HepG2 (cell line): ENCODE data around the gene IGFALS. TPM values are rescaled to one million over a fixed set of nuclear protein-coding genes. Genes with fewer than 3 reads are reported as not detected.

ENCODE experiments used
- PHB2 ChIP-seq: fragments of 450-650 bp; IDR thresholded peaks from 2 replicates; pipeline ENCODE4 v1.6.1; 2018; ENCODE audit not compliant: partially characterized antibody
- ZMYM2 ChIP-seq: sonication (generic); formaldehyde crosslinking; IDR thresholded peaks from 2 replicates; pipeline ENCODE4 v1.8.0; 2022; ENCODE audit warnings: mild to moderate bottlenecking, missing genetic modification reagents
- ZNF232 ChIP-seq: sonication (generic); formaldehyde crosslinking; IDR thresholded peaks from 2 replicates; pipeline ENCODE4 v1.4.0; 2020; ENCODE audit warnings: missing genetic modification reagents, borderline replicate concordance
- polyA plus RNA-seq, 8 experiments: library from polyadenylated mRNA; depleted of rRNA in 3 of 8; stranded (reverse) in 7 of 8; unstranded in 1 of 8; fragments of >200 nt; fragmentation: Illumina TruSeq in 4 of 8; extraction: Trizol in 4 of 8; gene quantifications; 2 replicates each; pipeline versions ENCODE4 v1.2.1 to v1.2.3, GENCODE V29; 2011 to 2016; ENCODE audit warnings: low read depth in 4 of 8, missing spikeins in 1 of 8, mixed read lengths in 1 of 8; ENCODE audit not compliant: insufficient read depth in 1 of 8
- total RNA-seq, 5 experiments: library from RNA; depleted of rRNA; stranded (reverse); fragments of >200 nt; fragmentation: Illumina TruSeq; extraction: Trizol; gene quantifications; 2 replicates each; pipeline ENCODE4 v1.2.3, GENCODE V29; 2016; ENCODE audit warnings: low read depth in 1 of 5
- TF ChIP-seq, protein P1 (sequence below), 2 experiments: fragments of 450-650 bp in 1 of 2; sonication (generic) in 1 of 2; formaldehyde crosslinking; IDR thresholded peaks; 2 replicates each; pipeline versions ENCODE4 v1.5.0 to v1.8.0; 2020 to 2022; ENCODE audit warnings: mild to moderate bottlenecking in 1 of 2, missing genetic modification reagents in 1 of 2
- TF ChIP-seq, protein P2 (sequence below): sonication (generic); formaldehyde crosslinking; conservative IDR thresholded peaks from 2 replicates; pipeline ENCODE4 v1.8.0; 2022; ENCODE audit warnings: mild to moderate bottlenecking, moderate library complexity, missing genetic modification reagents
- TF ChIP-seq, protein P3 (sequence below): sonication (generic); formaldehyde crosslinking; IDR thresholded peaks from 2 replicates; pipeline ENCODE4 v1.4.0; 2020; ENCODE audit warnings: low read depth, mild to moderate bottlenecking, missing genetic modification reagents

Gene IGFALS
- total and polyA plus RNA-seq, 2 of the 13 experiments (the other 11 are each of a cell fraction or from before 2014, with no cell fraction given), result 0.34 to 2.4 TPM

DNA sequence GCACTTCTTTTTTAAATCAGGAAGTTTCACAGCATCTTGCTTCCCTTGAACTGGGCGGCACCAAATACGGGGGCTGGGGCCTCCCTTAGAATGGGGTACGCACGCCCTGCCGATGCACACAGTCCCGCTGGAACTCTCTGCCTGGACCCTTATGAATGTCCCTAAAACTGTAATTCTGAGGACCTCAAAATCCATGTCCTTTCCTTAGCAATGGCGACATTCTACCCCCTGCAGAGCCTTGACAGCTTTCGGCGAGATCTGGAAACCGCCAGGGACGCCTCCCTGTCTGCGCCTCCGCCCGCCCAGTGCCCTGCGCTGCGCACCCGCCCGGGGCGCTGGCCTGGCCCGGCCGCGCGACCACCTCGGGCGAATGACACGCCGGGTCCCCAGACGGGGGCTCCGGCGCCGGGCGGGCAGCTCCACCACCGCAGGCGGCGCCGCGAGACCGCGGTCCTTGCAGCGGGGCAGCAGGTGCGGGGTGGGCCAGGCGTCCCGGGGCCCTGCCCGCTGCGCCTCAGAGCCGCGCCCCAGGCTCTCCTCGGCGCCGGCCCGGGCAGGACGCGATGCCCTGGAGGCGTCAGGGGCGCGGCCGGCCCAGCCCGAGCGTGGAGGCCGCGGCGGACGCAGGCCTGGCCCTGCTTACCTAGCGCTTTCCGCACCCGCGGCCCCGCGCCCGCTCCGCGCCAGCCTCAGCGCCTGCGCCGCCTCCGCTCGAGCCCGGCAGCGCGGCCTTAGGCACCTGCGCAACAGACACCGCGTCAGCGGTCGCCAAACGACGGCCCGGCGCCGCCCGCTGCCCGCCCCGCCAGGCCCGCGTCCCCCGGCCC is 32.6 kb upstream of the IGFALS start (continued):
- TF ChIP-seq, protein P1, sequence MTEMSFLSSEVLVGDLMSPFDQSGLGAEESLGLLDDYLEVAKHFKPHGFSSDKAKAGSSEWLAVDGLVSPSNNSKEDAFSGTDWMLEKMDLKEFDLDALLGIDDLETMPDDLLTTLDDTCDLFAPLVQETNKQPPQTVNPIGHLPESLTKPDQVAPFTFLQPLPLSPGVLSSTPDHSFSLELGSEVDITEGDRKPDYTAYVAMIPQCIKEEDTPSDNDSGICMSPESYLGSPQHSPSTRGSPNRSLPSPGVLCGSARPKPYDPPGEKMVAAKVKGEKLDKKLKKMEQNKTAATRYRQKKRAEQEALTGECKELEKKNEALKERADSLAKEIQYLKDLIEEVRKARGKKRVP (CRISPR knock-in tag; IDR thresholded peaks at IDR 0.05), result no peak
- TF ChIP-seq, protein P2, sequence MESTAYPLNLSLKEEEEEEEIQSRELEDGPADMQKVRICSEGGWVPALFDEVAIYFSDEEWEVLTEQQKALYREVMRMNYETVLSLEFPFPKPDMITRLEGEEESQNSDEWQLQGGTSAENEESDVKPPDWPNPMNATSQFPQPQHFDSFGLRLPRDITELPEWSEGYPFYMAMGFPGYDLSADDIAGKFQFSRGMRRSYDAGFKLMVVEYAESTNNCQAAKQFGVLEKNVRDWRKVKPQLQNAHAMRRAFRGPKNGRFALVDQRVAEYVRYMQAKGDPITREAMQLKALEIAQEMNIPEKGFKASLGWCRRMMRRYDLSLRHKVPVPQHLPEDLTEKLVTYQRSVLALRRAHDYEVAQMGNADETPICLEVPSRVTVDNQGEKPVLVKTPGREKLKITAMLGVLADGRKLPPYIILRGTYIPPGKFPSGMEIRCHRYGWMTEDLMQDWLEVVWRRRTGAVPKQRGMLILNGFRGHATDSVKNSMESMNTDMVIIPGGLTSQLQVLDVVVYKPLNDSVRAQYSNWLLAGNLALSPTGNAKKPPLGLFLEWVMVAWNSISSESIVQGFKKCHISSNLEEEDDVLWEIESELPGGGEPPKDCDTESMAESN (CRISPR knock-in tag), result 0 out of 2 replicates have a peak, but pooled peaks have one; percentile 36
- TF ChIP-seq ZMYM2 (peak; percentile 14; the same call in 1 of the 2 replicates), ZNF232 (CRISPR knock-in tag) (no peak), PHB2 (no peak)
- TF ChIP-seq, protein P3, sequence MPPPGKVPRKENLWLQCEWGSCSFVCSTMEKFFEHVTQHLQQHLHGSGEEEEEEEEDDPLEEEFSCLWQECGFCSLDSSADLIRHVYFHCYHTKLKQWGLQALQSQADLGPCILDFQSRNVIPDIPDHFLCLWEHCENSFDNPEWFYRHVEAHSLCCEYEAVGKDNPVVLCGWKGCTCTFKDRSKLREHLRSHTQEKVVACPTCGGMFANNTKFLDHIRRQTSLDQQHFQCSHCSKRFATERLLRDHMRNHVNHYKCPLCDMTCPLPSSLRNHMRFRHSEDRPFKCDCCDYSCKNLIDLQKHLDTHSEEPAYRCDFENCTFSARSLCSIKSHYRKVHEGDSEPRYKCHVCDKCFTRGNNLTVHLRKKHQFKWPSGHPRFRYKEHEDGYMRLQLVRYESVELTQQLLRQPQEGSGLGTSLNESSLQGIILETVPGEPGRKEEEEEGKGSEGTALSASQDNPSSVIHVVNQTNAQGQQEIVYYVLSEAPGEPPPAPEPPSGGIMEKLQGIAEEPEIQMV (CRISPR knock-in tag), result 0 out of 2 replicates have a peak, but pooled peaks have one; percentile 1
